H1 (cell line): ENCODE results near the gene TRIM71. TPM values are rescaled to one million over a fixed set of nuclear protein-coding genes. Genes with fewer than 3 reads are reported as not detected.

Source experiments
- CTCF ChIA-PET: fragments of 300-600 bp; sonication (Branson Sonifier 250); formaldehyde crosslinking; loops from one replicate; lab custom pipeline; 2021; ENCODE audit not compliant: partially characterized antibody; lab: Charles Lee
- POLR2A ChIA-PET: fragments of 300-600 bp; sonication (Branson Sonifier 250); formaldehyde crosslinking; loops from one replicate; lab custom pipeline; 2021; ENCODE audit warnings: inconsistent platforms; ENCODE audit not compliant: partially characterized antibody; lab: Charles Lee
- DNase-seq, 2 experiments: peaks; one replicate each; pipeline versions ENCODE4 v3.0.0 to v3.0.0-alpha.2; 2010 to 2022; ENCODE audit warnings: low spot score in 2 of 2, low read depth in 1 of 2, mixed read lengths in 1 of 2
- FAIRE-seq: peaks from 2 replicates; lab custom pipeline; 2011; peaks lifted over from hg19 to GRCh38; lab: Jason Lieb, UNC
- H2AFZ ChIP-seq: 2 replicates; pipeline ENCODE4 v1.8.1; 2012; ENCODE audit warnings: low read length, inconsistent platforms
- H2AK5ac ChIP-seq: 2 replicates; pipeline ENCODE4 v1.6.1; 2013; ENCODE audit warnings: low read depth, low read length
- H2BK120ac ChIP-seq: replicated peaks from 2 replicates; pipeline ENCODE3; 2013; ENCODE audit warnings: low read depth, low read length, inconsistent platforms
- H2BK12ac ChIP-seq: 2 replicates; pipeline ENCODE4 v1.6.1; 2013; ENCODE audit warnings: low read depth, low read length
- H2BK15ac ChIP-seq: 2 replicates; pipeline ENCODE4 v1.6.1; 2013; ENCODE audit warnings: low read length
- H2BK20ac ChIP-seq: 2 replicates; pipeline ENCODE4 v1.6.1; 2013; ENCODE audit warnings: low read length
- H2BK5ac ChIP-seq: 2 replicates; pipeline ENCODE4 v1.6.1; 2013; ENCODE audit warnings: low read depth, low read length
- H3K14ac ChIP-seq: 2 replicates; pipeline ENCODE4 v1.6.1; 2013; ENCODE audit warnings: inconsistent platforms; ENCODE audit not compliant: insufficient read length
- H3K18ac ChIP-seq: 2 replicates; pipeline ENCODE4 v1.6.1; 2013; ENCODE audit warnings: low read length; ENCODE audit errors: extremely low read depth
- H3K23ac ChIP-seq: 2 replicates; pipeline ENCODE4 v1.6.1; 2013; ENCODE audit warnings: inconsistent platforms; ENCODE audit not compliant: insufficient read length
- H3K23me2 ChIP-seq: 2 replicates; pipeline ENCODE4 v1.6.1; 2013; ENCODE audit warnings: low read depth, low read length
- H3K27ac ChIP-seq: 2 replicates; pipeline ENCODE4 v1.6.1; 2011; ENCODE audit warnings: low read depth, low read length, inconsistent platforms
- H3K27me3 ChIP-seq, 4 experiments: replicated peaks in 1 of 4; 1 replicate in 1 of 4; 2 replicates in 3 of 4; pipeline versions ENCODE4 v1.6.1 to v1.8.1; 2011 to 2013; ENCODE audit warnings: low read length in 3 of 4, mild to moderate bottlenecking in 3 of 4, inconsistent platforms in 2 of 4, mixed read lengths in 2 of 4, moderate library complexity in 1 of 4; ENCODE audit not compliant: control insufficient read depth in 3 of 4, insufficient read depth in 3 of 4; ENCODE audit errors: extremely low read depth in 1 of 4
- H3K36me3 ChIP-seq, 4 experiments: 2 replicates each; pipeline versions ENCODE4 v1.6.1 to v1.8.1; 2011 to 2013; ENCODE audit warnings: mild to moderate bottlenecking in 4 of 4, low read length in 3 of 4, moderate library complexity in 2 of 4, control low read depth in 1 of 4, inconsistent platforms in 1 of 4; ENCODE audit not compliant: insufficient read depth in 4 of 4, control insufficient read depth in 2 of 4
- H3K4ac ChIP-seq: replicated peaks from 2 replicates; pipeline ENCODE3; 2013; ENCODE audit warnings: low read length, low read depth, mixed read lengths, inconsistent platforms; ENCODE audit not compliant: insufficient read length
- H3K4me1 ChIP-seq, 4 experiments: replicated peaks in 1 of 4; 1 replicate in 1 of 4; 2 replicates in 3 of 4; pipeline versions ENCODE4 v1.6.1 to v1.8.1; 2011 to 2013; ENCODE audit warnings: low read length in 3 of 4, inconsistent platforms in 2 of 4, mixed read lengths in 1 of 4; ENCODE audit not compliant: insufficient read depth in 4 of 4, control insufficient read depth in 3 of 4
- H3K4me2 ChIP-seq, 2 experiments: 2 replicates each; pipeline versions ENCODE4 v1.6.1 to v1.8.1; 2011 to 2013; ENCODE audit warnings: low read depth in 2 of 2, low read length in 2 of 2, control low read depth in 1 of 2, inconsistent platforms in 1 of 2, mild to moderate bottlenecking in 1 of 2; ENCODE audit not compliant: insufficient read depth in 1 of 2
- H3K4me3 ChIP-seq, 4 experiments: fragments of 200-600, 300-600 bp in 1 of 4; sonication (generic), shearing (Covaris generic), sonication (Bioruptor Twin) in 1 of 4; 2 replicates each; pipeline versions ENCODE4 v1.5.1 to v1.8.1; 2011 to 2016; ENCODE audit warnings: low read length in 4 of 4, low read depth in 3 of 4, control low read depth in 2 of 4, inconsistent platforms in 2 of 4, mild to moderate bottlenecking in 2 of 4, mixed read lengths in 1 of 4, moderate library complexity in 1 of 4; ENCODE audit not compliant: insufficient read depth in 2 of 4; ENCODE audit errors: extremely low read depth in 1 of 4
- H3K56ac ChIP-seq: replicated peaks from 2 replicates; pipeline ENCODE3; 2013; ENCODE audit warnings: low read depth, mild to moderate bottlenecking, mixed read lengths, low read length, inconsistent platforms; ENCODE audit not compliant: insufficient read length
- H3K79me1 ChIP-seq: 2 replicates; pipeline ENCODE4 v1.6.1; 2013; ENCODE audit warnings: low read depth, low read length, control low read depth
- H3K79me2 ChIP-seq, 2 experiments: 2 replicates each; pipeline versions ENCODE4 v1.6.1 to v1.8.1; 2012 to 2013; ENCODE audit warnings: low read length in 2 of 2, mild to moderate bottlenecking in 2 of 2, inconsistent platforms in 1 of 2; ENCODE audit not compliant: insufficient read depth in 2 of 2, control insufficient read depth in 1 of 2
- H3K9ac ChIP-seq, 4 experiments: replicated peaks in 1 of 4; 1 replicate in 1 of 4; 2 replicates in 3 of 4; pipeline versions ENCODE4 v1.6.1 to v1.8.1; 2011 to 2013; ENCODE audit warnings: low read depth in 3 of 4, low read length in 3 of 4, control low read depth in 2 of 4, mild to moderate bottlenecking in 2 of 4, moderate library complexity in 2 of 4, inconsistent platforms in 1 of 4; ENCODE audit errors: extremely low read depth in 1 of 4
- H3K9me3 ChIP-seq, 2 experiments: 2 replicates each; pipeline versions ENCODE4 v1.6.1 to v1.8.1; 2012 to 2013; ENCODE audit warnings: mild to moderate bottlenecking in 2 of 2, moderate library complexity in 2 of 2, control low read depth in 1 of 2, inconsistent platforms in 1 of 2, low read depth in 1 of 2, low read length in 1 of 2, mixed read lengths in 1 of 2; ENCODE audit not compliant: insufficient read depth in 2 of 2
- H4K20me1 ChIP-seq, 2 experiments: replicated peaks in 1 of 2; 2 replicates each; pipeline versions ENCODE3 to v1.8.1; 2011 to 2013; ENCODE audit warnings: inconsistent platforms in 2 of 2, low read length in 2 of 2, mild to moderate bottlenecking in 1 of 2; ENCODE audit not compliant: insufficient read depth in 2 of 2, control insufficient read depth in 1 of 2
- H4K5ac ChIP-seq: 2 replicates; pipeline ENCODE4 v1.6.1; 2013; ENCODE audit warnings: low read length, low read depth, mixed read lengths, inconsistent platforms; ENCODE audit not compliant: insufficient read length
- H4K8ac ChIP-seq: 2 replicates; pipeline ENCODE4 v1.8.0; 2013; ENCODE audit warnings: mild to moderate bottlenecking, moderate library complexity, low read length, inconsistent platforms; ENCODE audit not compliant: insufficient read depth; ENCODE audit errors: extremely low read depth
- H4K91ac ChIP-seq: replicated peaks from 2 replicates; pipeline ENCODE3; 2013; ENCODE audit warnings: low read length, mixed read lengths, inconsistent platforms; ENCODE audit not compliant: insufficient read length
- CBX8 ChIP-seq: fragments of 300-800, 300-1000 bp; sonication (generic); IDR thresholded peaks from 2 replicates; pipeline ENCODE4 v1.7.1; 2016; ENCODE audit warnings: low read depth, low read length, borderline replicate concordance
- CTCF ChIP-seq, 3 experiments: IDR thresholded peaks; 1 replicate in 2 of 3; 2 replicates in 1 of 3; pipeline versions ENCODE4 v1.5.1 to v1.6.1; 2011; ENCODE audit warnings: low read length in 3 of 3, mild to moderate bottlenecking in 3 of 3, inconsistent platforms in 2 of 3, low read depth in 1 of 3, moderate library complexity in 1 of 3; ENCODE audit not compliant: insufficient read depth in 1 of 3; ENCODE audit errors: control extremely low read depth in 1 of 3
- JUN ChIP-seq: IDR thresholded peaks from 2 replicates; pipeline ENCODE4 v1.6.1; 2011; ENCODE audit warnings: low read depth, mild to moderate bottlenecking, improper control_type of control experiment, low read length
- MAFK ChIP-seq: IDR thresholded peaks from 2 replicates; pipeline ENCODE4 v1.6.1; 2012; ENCODE audit warnings: low read depth, mild to moderate bottlenecking, improper control_type of control experiment, low read length
- POLR2A ChIP-seq, 2 experiments: IDR thresholded peaks; 1 replicate in 1 of 2; 2 replicates in 1 of 2; pipeline ENCODE4 v1.6.1; 2011; ENCODE audit warnings: low read depth in 2 of 2, low read length in 2 of 2, mild to moderate bottlenecking in 2 of 2; ENCODE audit errors: control extremely low read depth in 1 of 2
- POLR2AphosphoS5 ChIP-seq: IDR thresholded peaks from 2 replicates; pipeline ENCODE4 v1.6.1; 2011; ENCODE audit warnings: low read depth, low read length
- RAD21 ChIP-seq, 2 experiments: IDR thresholded peaks in 1 of 2; conservative IDR thresholded peaks in 1 of 2; 2 replicates each; pipeline ENCODE4 v1.6.1; 2011; ENCODE audit warnings: low read depth in 2 of 2, low read length in 2 of 2, improper control_type of control experiment in 1 of 2, inconsistent platforms in 1 of 2, mild to moderate bottlenecking in 1 of 2, moderate library complexity in 1 of 2
- SP4 ChIP-seq: IDR thresholded peaks from 2 replicates; pipeline ENCODE4 v1.6.1; 2012; ENCODE audit warnings: low read length, inconsistent platforms
- TAF7 ChIP-seq: optimal IDR thresholded peaks from 2 replicates; pipeline ENCODE3; 2011; ENCODE audit warnings: low read depth, mild to moderate bottlenecking, inconsistent platforms, low read length, moderate library complexity, borderline replicate concordance
- TEAD4 ChIP-seq: IDR thresholded peaks from 2 replicates; pipeline ENCODE4 v1.6.1; 2012; ENCODE audit warnings: low read depth, low read length, inconsistent platforms, mixed read lengths
- WGBS, 2 experiments: shearing (Covaris generic) in 1 of 2; methylation state at CpG; one replicate each; pipeline versions ENCODE4 v1.1.6 to v1.1.7; 2013 to 2015; ENCODE audit warnings: low lambda C conversion rate in 2 of 2, mixed read lengths in 2 of 2, inconsistent platforms in 1 of 2, low coverage in 1 of 2, missing lambda C conversion rate in 1 of 2; ENCODE audit not compliant: insufficient replicate concordance in 2 of 2, insufficient coverage in 1 of 2, insufficient read length in 1 of 2; ENCODE audit errors: extremely low coverage in 1 of 2, missing lambda C conversion rate in 1 of 2; 5-methylcytosine and 5-hydroxymethylcytosine counted together
- polyA plus RNA-seq, 7 experiments: library from polyadenylated mRNA; depleted of rRNA in 3 of 7; stranded (reverse) in 5 of 7; unstranded in 2 of 7; fragments of >200 nt in 5 of 7; fragments of 200-250 nt in 2 of 7; gene quantifications; 1 replicate in 5 of 7; 2 replicates in 1 of 7; 4 replicates in 1 of 7; pipeline versions ENCODE4 v1.2.1 to v1.2.3, GENCODE V29; 2011 to 2013; ENCODE audit warnings: missing spikeins in 2 of 7, mixed read lengths in 2 of 7
- total RNA-seq: library from RNA; stranded (reverse); fragmentation: NEBNext Ultra II Directional; extraction: Animal tissue kit (Norgen Biotek cat#: 25700); gene quantifications from 2 replicates; pipeline ENCODE4 v1.2.1, GENCODE V29; 2021

The TRIM71 gene
- total and polyA plus RNA-seq, 2 of the 8 experiments (the other 6 are each of a cell fraction or from before 2014, with no cell fraction given): 53.7 to 293 TPM

GRCh38 chr3:32897981-32898623 is 80.3 kb downstream of the TRIM71 start:
- H3K56ac ChIP-seq: no peak overlapping the region
- 95% methylated on average over 5 of the region's 5 CpGs; no CpG with 5 or more reads in 1 of the 2 experiments for WGBS, 2 experiments
- H4K5ac ChIP-seq: no peak overlapping the region
- no peak overlapping the region for H3K14ac ChIP-seq
- CTCF ChIA-PET: interaction anchor here (0.6 to 2.9 kb wide), 18 partner anchors 9 to 476 kb away, joined by 3 to 11 read pairs (median 4); no protein-coding TSS in a partner anchor
- peaks cover 3% of the 10 kb centered on the region; the same call in 1 of the 2 replicates for H3K79me1 ChIP-seq
- H2AK5ac ChIP-seq: no peak overlapping the region
- H4K91ac ChIP-seq: no peak overlapping the region
- H3K4ac ChIP-seq: no peak overlapping the region
- H2BK120ac ChIP-seq: no peak overlapping the region
- no peak overlapping the region for H3K18ac ChIP-seq
- H3K23ac ChIP-seq: no peak overlapping the region
- no peak overlapping the region for H3K27ac ChIP-seq
- no peak overlapping the region for H2BK12ac ChIP-seq
- no peak for FAIRE-seq
- no peak overlapping the region for H3K4me2 ChIP-seq
- H2BK15ac ChIP-seq: no peak overlapping the region
- H2BK20ac ChIP-seq: no peak overlapping the region
- H3K23me2 ChIP-seq: peaks cover 2% of the 10 kb centered on the region; the same call in 1 of the 2 replicates
- H4K20me1 ChIP-seq: peaks cover 22 to 37% of the 10 kb centered on the region in 2 experiments
- peaks cover 6 to 48% (median 17%) of the 10 kb centered on the region in 4 experiments; a peak in 6 of 8 replicates for H3K36me3 ChIP-seq
- no peaks in the 10 kb centered on the region for H3K27me3 ChIP-seq
- DNase-seq: no peak
- H3K4me3 ChIP-seq: no peak overlapping the region
- H3K79me2 ChIP-seq: peaks cover 0 to 54% of the 10 kb centered on the region in 2 experiments; a peak in 3 of 4 replicates
- H3K4me1 ChIP-seq: peaks cover 0 to 2% (median 0%) of the 10 kb centered on the region in 4 experiments; a peak in 1 of 7 replicates
- POLR2A ChIA-PET: interaction anchor here (0.9 to 2.2 kb wide), 11 partner anchors 15 to 81 kb away, joined by 3 to 6 read pairs (median 4); no protein-coding TSS in a partner anchor
- H3K9ac ChIP-seq: no peak overlapping the region
- no peak overlapping the region for H2AFZ ChIP-seq
- no peak overlapping the region for H2BK5ac ChIP-seq
- no peaks in the 10 kb centered on the region for H3K9me3 ChIP-seq
- no peak overlapping the region for H4K8ac ChIP-seq
- peak in 1 of 2 experiments; percentile 53; a peak in 1 of 3 replicates for TF ChIP-seq POLR2A (IDR thresholded peaks at IDR 0.05; ENCODE audit: control extremely low read depth in 1 of 2, low read depth in 2 of 2, low read length in 2 of 2)
- peak; percentile 79 for TF ChIP-seq POLR2AphosphoS5
- TF ChIP-seq TEAD4: peak; percentile 93
- TF ChIP-seq SP4: no peak
- TF ChIP-seq CBX8: no peak
- no peak for TF ChIP-seq JUN
- no peak for TF ChIP-seq MAFK
- TF ChIP-seq CTCF (IDR thresholded peaks at IDR 0.05; ENCODE audit: control extremely low read depth in 1 of 3, insufficient read depth in 1 of 3, low read depth in 1 of 3, low read length in 3 of 3): peak in 2 of 3 experiments; percentile 31 to 45; a peak in 2 of 4 replicates
- TF ChIP-seq TAF7: no peak
- peak; percentile 19 to 28; a peak in 2 of 4 replicates for TF ChIP-seq RAD21 (IDR thresholded peaks at IDR 0.05 in 1 of 2, conservative IDR thresholded peaks at IDR 0.05 in 1 of 2; ENCODE audit: low read depth in 2 of 2, low read length in 2 of 2)
